IMR-90 (cell line): Measurements from ENCODE around the gene HIF1AN. TPM values are rescaled to one million over a fixed set of nuclear protein-coding genes. Genes with fewer than 3 reads are reported as not detected.

Experiments
- ATAC-seq: fragments of 200-7000 bp; cut with Tn5 transposase; 2 replicates; pipeline ENCODE4 v1.9.1; 2020; ENCODE audit warnings: low read depth, mild to moderate bottlenecking, moderate library complexity
- BruUV-seq: library from RNA; stranded (reverse); fragments of 400-500 nt; replicated peaks from 2 replicates; lab custom pipeline; 2021; lab: Mats Ljungman, UMichigan
- CTCF ChIA-PET: fragments of 300-600 bp; formaldehyde crosslinking; extraction: SDS; loops from one replicate; lab custom pipeline; 2021; ENCODE audit warnings: antibody characterized with exemption; lab: Yijun Ruan, JAX
- POLR2A ChIA-PET: fragments of 300-600 bp; sonication (Branson Sonifier 250); formaldehyde crosslinking; loops from one replicate; lab custom pipeline; 2022; ENCODE audit warnings: antibody characterized with exemption; ENCODE audit not compliant: unreplicated experiment; lab: Charles Lee
- DNase-seq: peaks from one replicate; pipeline ENCODE4 v3.0.0; 2013
- H2AFZ ChIP-seq: replicated peaks from 2 replicates; pipeline ENCODE3; 2013; ENCODE audit warnings: low read length, mild to moderate bottlenecking; ENCODE audit not compliant: poor library complexity
- H2AK5ac ChIP-seq: 2 replicates; pipeline ENCODE4 v1.6.1; 2013; ENCODE audit warnings: low read depth, low read length, inconsistent platforms
- H2AK9ac ChIP-seq: replicated peaks from 2 replicates; pipeline ENCODE3; 2013; ENCODE audit warnings: mild to moderate bottlenecking, low read depth, low read length, moderate library complexity; ENCODE audit not compliant: poor library complexity
- H2BK120ac ChIP-seq: 2 replicates; pipeline ENCODE4 v1.6.1; 2013; ENCODE audit warnings: low read depth, low read length, inconsistent platforms
- H2BK15ac ChIP-seq: 3 replicates; pipeline ENCODE4 v1.6.1; 2013; ENCODE audit warnings: low read depth, low read length, inconsistent platforms
- H2BK20ac ChIP-seq: 2 replicates; pipeline ENCODE4 v1.6.1; 2013; ENCODE audit warnings: low read depth, mild to moderate bottlenecking, inconsistent platforms, low read length, moderate library complexity
- H2BK5ac ChIP-seq: 2 replicates; pipeline ENCODE4 v1.6.1; 2013; ENCODE audit warnings: mild to moderate bottlenecking, low read depth, low read length, inconsistent platforms; ENCODE audit not compliant: poor library complexity, severe bottlenecking
- H3K14ac ChIP-seq: replicated peaks from 2 replicates; pipeline ENCODE4 v1.6.1; 2013; ENCODE audit warnings: low read depth, low read length, inconsistent platforms
- H3K18ac ChIP-seq: 2 replicates; pipeline ENCODE4 v1.6.1; 2013; ENCODE audit warnings: low read depth, low read length, control low read depth
- H3K23ac ChIP-seq: 2 replicates; pipeline ENCODE4 v1.6.1; 2013; ENCODE audit warnings: low read depth, low read length, inconsistent platforms
- H3K27ac ChIP-seq: 2 replicates; pipeline ENCODE4 v1.5.1; 2013; ENCODE audit warnings: mild to moderate bottlenecking, control low read depth, low read length; ENCODE audit not compliant: insufficient read depth
- H3K27me3 ChIP-seq: 2 replicates; pipeline ENCODE4 v1.6.1; 2013; ENCODE audit warnings: low read length; ENCODE audit not compliant: control insufficient read depth, insufficient read depth
- H3K36me3 ChIP-seq: 2 replicates; pipeline ENCODE4 v1.6.1; 2013; ENCODE audit warnings: low read length, mixed read lengths; ENCODE audit not compliant: control insufficient read depth, insufficient read depth
- H3K4ac ChIP-seq: 2 replicates; pipeline ENCODE4 v1.6.1; 2013; ENCODE audit warnings: low read depth, low read length, inconsistent platforms
- H3K4me1 ChIP-seq: 2 replicates; pipeline ENCODE4 v1.6.1; 2013; ENCODE audit warnings: low read length, mixed read lengths; ENCODE audit not compliant: control insufficient read depth, insufficient read depth
- H3K4me2 ChIP-seq: 2 replicates; pipeline ENCODE4 v1.6.1; 2013; ENCODE audit warnings: low read depth, mild to moderate bottlenecking, control low read depth, low read length, moderate library complexity
- H3K4me3 ChIP-seq: 2 replicates; pipeline ENCODE4 v1.5.1; 2013; ENCODE audit warnings: low read depth, mild to moderate bottlenecking, control low read depth, low read length, moderate library complexity; ENCODE audit not compliant: insufficient read depth
- H3K56ac ChIP-seq: 2 replicates; pipeline ENCODE4 v1.6.1; 2013; ENCODE audit warnings: low read length, inconsistent platforms; ENCODE audit not compliant: insufficient read depth; ENCODE audit errors: extremely low read depth
- H3K79me1 ChIP-seq, 2 experiments: 2 replicates each; pipeline ENCODE4 v1.6.1; 2013; ENCODE audit warnings: low read length in 2 of 2, inconsistent platforms in 1 of 2, low read depth in 1 of 2
- H3K9ac ChIP-seq: 2 replicates; pipeline ENCODE4 v1.6.1; 2013; ENCODE audit warnings: low read depth, low read length, control low read depth
- H3K9me1 ChIP-seq: 2 replicates; pipeline ENCODE4 v1.6.1; 2013; ENCODE audit warnings: low read length, inconsistent platforms; ENCODE audit not compliant: insufficient read depth
- H3K9me3 ChIP-seq: 2 replicates; pipeline ENCODE4 v1.6.1; 2013; ENCODE audit warnings: low read length; ENCODE audit not compliant: control insufficient read depth, insufficient read depth
- H4K20me1 ChIP-seq: 2 replicates; pipeline ENCODE4 v1.6.1; 2013; ENCODE audit warnings: low read length, inconsistent platforms; ENCODE audit not compliant: insufficient read depth
- H4K5ac ChIP-seq: 2 replicates; pipeline ENCODE4 v1.6.1; 2013; ENCODE audit warnings: mild to moderate bottlenecking, low read depth, low read length, control low read depth
- H4K8ac ChIP-seq, 2 experiments: 2 replicates each; pipeline ENCODE4 v1.6.1; 2013; ENCODE audit warnings: low read depth in 2 of 2, low read length in 2 of 2, control low read depth in 1 of 2, inconsistent platforms in 1 of 2
- H4K91ac ChIP-seq: 2 replicates; pipeline ENCODE4 v1.6.1; 2013; ENCODE audit warnings: low read depth, low read length, inconsistent platforms; ENCODE audit not compliant: insufficient read depth
- BHLHE40 ChIP-seq: fragments of 150-350 bp; IDR thresholded peaks from 2 replicates; pipeline ENCODE4 v1.6.1; 2016; ENCODE audit warnings: mild to moderate bottlenecking, low read depth, low read length
- CEBPB ChIP-seq: IDR thresholded peaks from 2 replicates; pipeline ENCODE4 v1.6.1; 2012; ENCODE audit warnings: low read depth, low read length, improper control_type of control experiment
- CHD1 ChIP-seq: IDR thresholded peaks from 2 replicates; pipeline ENCODE4 v1.6.1; 2012; ENCODE audit warnings: low read depth, low read length, improper control_type of control experiment
- SMC3 ChIP-seq: fragments of 150-350 bp; IDR thresholded peaks from 2 replicates; pipeline ENCODE4 v1.6.1; 2016; ENCODE audit warnings: low read depth, mild to moderate bottlenecking, antibody characterized with exemption, low read length, moderate library complexity
- WGBS, 2 experiments: methylation state at CpG; one replicate each; pipeline versions ENCODE4 v1.1.5 to v1.1.7; 2013; ENCODE audit warnings: missing lambda C conversion rate in 2 of 2; ENCODE audit not compliant: insufficient read length in 1 of 2; ENCODE audit errors: extremely low coverage in 2 of 2; 5-methylcytosine and 5-hydroxymethylcytosine counted together
- dilution Hi-C: fragments of 300-500 bp; cut with HindIII; formaldehyde crosslinking; loops from one replicate; pipeline ENCODE4 v1.14.3; 2018; ENCODE audit warnings: low sequenced_read_pairs; ENCODE audit not compliant: unreplicated experiment
- in situ Hi-C: fragments of 300-500 bp; cut with MboI; formaldehyde crosslinking; loops from 3 replicates; pipeline ENCODE4 v1.14.3; 2019; ENCODE audit warnings: low sequenced_read_pairs, inconsistent platforms, mixed read lengths
- intact Hi-C: fragments of 100-400 bp; cut with micrococcal nuclease; formaldehyde crosslinking; loops from 2 replicates; pipeline ENCODE4 v1.10.0; 2022
- polyA plus RNA-seq, 3 experiments: library from polyadenylated mRNA; depleted of rRNA; stranded (reverse); fragments of >200 nt; gene quantifications; 2 replicates each; pipeline ENCODE4 v1.2.3, GENCODE V29; 2012; ENCODE audit warnings: low replicate concordance in 1 of 3
- total RNA-seq: library from RNA; depleted of rRNA; stranded (reverse); fragments of >200 nt; gene quantifications from 2 replicates; pipeline ENCODE4 v1.2.3, GENCODE V29; 2012

The HIF1AN gene
- total and polyA plus RNA-seq, 2 of the 4 experiments (the other 2 are of a cell fraction): 10.2 to 10.3 TPM

DNA sequence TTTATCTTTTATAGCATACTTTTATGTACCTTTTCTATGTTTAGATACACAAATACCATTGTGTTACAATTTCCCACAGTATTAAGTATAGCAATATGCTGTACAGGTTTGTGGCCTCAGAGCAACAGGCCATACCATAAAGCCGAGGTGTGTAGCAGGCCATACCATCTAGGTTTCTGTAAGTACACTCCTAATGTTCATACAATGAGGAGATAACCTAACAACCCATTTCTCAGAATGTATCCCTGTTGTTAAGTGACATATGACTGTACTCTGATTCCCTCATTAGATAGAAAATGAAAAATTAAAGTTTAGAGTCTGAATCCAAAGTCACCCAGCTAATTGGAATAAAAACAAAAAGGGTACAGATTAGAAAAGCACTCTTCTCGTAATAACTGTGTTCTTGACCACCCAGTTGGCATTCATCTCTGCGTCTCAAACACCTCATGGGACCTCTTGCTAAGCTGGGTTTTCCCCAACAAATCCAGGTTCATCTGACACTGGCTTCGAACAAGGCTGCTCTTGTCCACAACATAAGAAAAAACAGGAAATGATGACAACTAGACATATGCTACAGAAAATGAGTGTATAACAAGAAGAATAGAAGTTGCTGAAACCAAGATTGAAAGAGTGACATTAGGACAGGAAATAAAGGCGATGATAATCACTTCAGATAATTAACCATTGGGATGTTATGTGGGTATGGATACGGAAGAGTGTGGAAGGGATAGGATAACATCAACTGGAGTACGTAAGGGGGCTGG is 7.4 kb upstream of the HIF1AN start:
- ChIA-PET POLR2A (no interaction called here), CTCF (interaction anchor here (0.5 to 3.1 kb wide), 2 partner anchors 10 to 82 kb away, joined by 4 to 12 read pairs; no protein-coding TSS in a partner anchor)
- Histone ChIP-seq H3K27me3 (no peaks in the 10 kb centered on the region), H4K91ac (no peak overlapping the region), H2AFZ (no peak overlapping the region), H4K20me1 (no peaks in the 10 kb centered on the region), H3K9ac (peak overlapping the region; percentile 94; the same call in 1 of the 2 replicates), H3K9me3 (no peaks in the 10 kb centered on the region), H3K79me1 (peaks cover 10 to 41% of the 10 kb centered on the region in 2 experiments), H3K27ac (no peak overlapping the region), H3K23ac (peak overlapping the region; percentile 45; the same call in 1 of the 2 replicates), H3K9me1 (peaks cover 16% of the 10 kb centered on the region), H3K4me3 (peak overlapping the region; percentile 86), H3K18ac (no peak overlapping the region), H2BK5ac (no peak overlapping the region), H2BK15ac (no peak overlapping the region), H2BK20ac (no peak overlapping the region), H3K4ac (peak overlapping the region; percentile 27; the same call in 1 of the 2 replicates), H3K56ac (no peak overlapping the region), H4K5ac (no peak overlapping the region), H3K4me2 (peak overlapping the region; percentile 91), H2AK5ac (no peak overlapping the region), H2BK120ac (no peak overlapping the region), H3K4me1 (peaks cover 5% of the 10 kb centered on the region), H3K14ac (peak overlapping the region; percentile 17; the same call in 1 of the 2 replicates), H4K8ac (peak overlapping the region in 1 of 2 experiments; percentile 97; a peak in 1 of 4 replicates), H3K36me3 (peaks cover 23% of the 10 kb centered on the region), H2AK9ac (no peak overlapping the region)
- in situ Hi-C loops (no loop called here), dilution Hi-C loops (no loop called here), intact Hi-C loops (no loop called here)
- TF ChIP-seq CHD1: no peak
- no peak for TF ChIP-seq BHLHE40
- no peak for TF ChIP-seq SMC3
- no peak for TF ChIP-seq CEBPB
- DNase-seq (no peak), ATAC-seq (no peak)
- WGBS, 2 experiments: 88% methylated on average over 2 of the region's 7 CpGs; no CpG with 5 or more reads in 1 of the 2 experiments
- BruUV-seq: no TSS peak
